WTC11 (cell line): Measurements from ENCODE around the gene WIZ. TPM values are rescaled to one million over a fixed set of nuclear protein-coding genes. Genes with fewer than 3 reads are reported as not detected.

Experiments
- ATF1 ChIP-seq: sonication (generic); formaldehyde crosslinking; IDR thresholded peaks from 2 replicates; pipeline ENCODE4 v1.8.1; 2023; ENCODE audit warnings: mild to moderate bottlenecking, moderate library complexity, missing genetic modification reagents
- CBFB ChIP-seq: sonication (generic); formaldehyde crosslinking; IDR thresholded peaks from 2 replicates; pipeline ENCODE4 v1.8.1; 2022; ENCODE audit warnings: mild to moderate bottlenecking, low read depth, missing genetic modification reagents
- CREM ChIP-seq: sonication (generic); formaldehyde crosslinking; IDR thresholded peaks from 2 replicates; pipeline ENCODE4 v1.8.1; 2022; ENCODE audit warnings: mild to moderate bottlenecking, missing genetic modification reagents, moderate library complexity
- ELF4 ChIP-seq: sonication (generic); formaldehyde crosslinking; IDR thresholded peaks from 2 replicates; pipeline ENCODE4 v1.8.1; 2022; ENCODE audit warnings: low read depth, mild to moderate bottlenecking, moderate library complexity, missing genetic modification reagents
- FOXJ3 ChIP-seq: sonication (generic); formaldehyde crosslinking; IDR thresholded peaks from 2 replicates; pipeline ENCODE4 v1.9.0; 2021; ENCODE audit warnings: missing genetic modification reagents, mild to moderate bottlenecking, borderline replicate concordance
- FOXK1 ChIP-seq: sonication (generic); formaldehyde crosslinking; IDR thresholded peaks from 2 replicates; pipeline ENCODE4 v1.8.0; 2022; ENCODE audit warnings: mild to moderate bottlenecking, moderate library complexity, missing genetic modification reagents
- GTF2I ChIP-seq: fragments of 250-450 bp; sonication (Bioruptor Pico); conservative IDR thresholded peaks from 2 replicates; pipeline ENCODE4 v1.4.0; 2021; ENCODE audit warnings: mild to moderate bottlenecking
- HMGXB4 ChIP-seq: sonication (generic); formaldehyde crosslinking; IDR thresholded peaks from 2 replicates; pipeline ENCODE4 v1.8.1; 2023; ENCODE audit warnings: mild to moderate bottlenecking, moderate library complexity, missing genetic modification reagents
- IRF2 ChIP-seq: sonication (generic); formaldehyde crosslinking; IDR thresholded peaks from 2 replicates; pipeline ENCODE4 v1.8.0; 2022; ENCODE audit warnings: low read depth, missing genetic modification reagents, borderline replicate concordance
- JUN ChIP-seq: sonication (generic); formaldehyde crosslinking; IDR thresholded peaks from 2 replicates; pipeline ENCODE4 v1.8.0; 2023; ENCODE audit warnings: mild to moderate bottlenecking, missing genetic modification reagents
- PRRX2 ChIP-seq: fragments of 250-450 bp; sonication (Bioruptor Pico); IDR thresholded peaks from 2 replicates; pipeline ENCODE4 v1.8.0; 2021; ENCODE audit warnings: mild to moderate bottlenecking
- RELA ChIP-seq: sonication (generic); formaldehyde crosslinking; IDR thresholded peaks from 2 replicates; pipeline ENCODE4 v1.8.1; 2022; ENCODE audit warnings: missing genetic modification reagents, mild to moderate bottlenecking, borderline replicate concordance
- SMAD4 ChIP-seq: sonication (generic); formaldehyde crosslinking; IDR thresholded peaks from 2 replicates; pipeline ENCODE4 v1.8.0; 2022; ENCODE audit warnings: mild to moderate bottlenecking, missing genetic modification reagents
- SP1 ChIP-seq: sonication (generic); formaldehyde crosslinking; conservative IDR thresholded peaks from 2 replicates; pipeline ENCODE4 v1.8.1; 2022; ENCODE audit warnings: missing genetic modification reagents
- STAT6 ChIP-seq: sonication (generic); formaldehyde crosslinking; conservative IDR thresholded peaks from 2 replicates; pipeline ENCODE4 v1.8.1; 2023; ENCODE audit warnings: mild to moderate bottlenecking, low read depth, missing genetic modification reagents, moderate library complexity
- TEAD1 ChIP-seq: sonication (generic); formaldehyde crosslinking; IDR thresholded peaks from 2 replicates; pipeline ENCODE4 v1.8.0; 2022; ENCODE audit warnings: mild to moderate bottlenecking, missing genetic modification reagents
- TP53 ChIP-seq: sonication (generic); formaldehyde crosslinking; IDR thresholded peaks from 2 replicates; pipeline ENCODE4 v1.8.1; 2023; ENCODE audit warnings: mild to moderate bottlenecking, missing genetic modification reagents
- USF2 ChIP-seq: sonication (generic); formaldehyde crosslinking; IDR thresholded peaks from 2 replicates; pipeline ENCODE4 v1.8.1; 2023; ENCODE audit warnings: mild to moderate bottlenecking, missing genetic modification reagents, moderate library complexity
- ZBTB21 ChIP-seq: sonication (generic); formaldehyde crosslinking; IDR thresholded peaks from 2 replicates; pipeline ENCODE4 v1.8.1; 2023; ENCODE audit warnings: mild to moderate bottlenecking, missing genetic modification reagents, borderline replicate concordance
- ZNF121 ChIP-seq: sonication (generic); formaldehyde crosslinking; IDR thresholded peaks from 2 replicates; pipeline ENCODE4 v1.8.0; 2023; ENCODE audit warnings: missing genetic modification reagents
- ZNF219 ChIP-seq: sonication (generic); formaldehyde crosslinking; IDR thresholded peaks from 2 replicates; pipeline ENCODE4 v1.8.0; 2023; ENCODE audit warnings: missing genetic modification reagents, mild to moderate bottlenecking, borderline replicate concordance
- ZNF263 ChIP-seq: sonication (generic); formaldehyde crosslinking; IDR thresholded peaks from 2 replicates; pipeline ENCODE4 v1.8.1; 2022; ENCODE audit warnings: low read depth, mild to moderate bottlenecking, moderate library complexity, missing genetic modification reagents
- ZNF425 ChIP-seq: fragments of 250-450 bp; sonication (Bioruptor Pico); conservative IDR thresholded peaks from 2 replicates; pipeline ENCODE4 v1.9.0; 2021; ENCODE audit warnings: mild to moderate bottlenecking
- total RNA-seq: library from RNA; stranded (reverse); gene quantifications from 3 replicates; pipeline ENCODE4 v1.2.3, GENCODE V29; 2021
- TF ChIP-seq, protein P1 (sequence below): sonication (generic); formaldehyde crosslinking; IDR thresholded peaks from 2 replicates; pipeline ENCODE4 v1.8.1; 2022; ENCODE audit warnings: low read depth, mild to moderate bottlenecking, moderate library complexity, missing genetic modification reagents, borderline replicate concordance
- TF ChIP-seq, protein P2 (sequence below): fragments of 250-450 bp; sonication (Bioruptor Pico); IDR thresholded peaks from 2 replicates; pipeline ENCODE4 v1.9.0; 2021; ENCODE audit warnings: mild to moderate bottlenecking, borderline replicate concordance

Gene WIZ
- total RNA-seq, 1 experiment from 2014 or later: 43.9 TPM

- TF ChIP-seq ZNF263 (CRISPR knock-in tag): 0 out of 2 replicates have a peak, but pooled peaks have one; percentile 23
- peak; percentile 74; the same call in 1 of the 2 replicates for TF ChIP-seq ATF1 (CRISPR knock-in tag)
- TF ChIP-seq ZBTB21: no peak
- TF ChIP-seq HMGXB4 (CRISPR knock-in tag): no peak; the same call in none of the 2 replicates
- TF ChIP-seq ELF4 (CRISPR knock-in tag): no peak
- TF ChIP-seq SMAD4 (CRISPR knock-in tag): no peak
- TF ChIP-seq CBFB (CRISPR knock-in tag): no peak
- TF ChIP-seq CREM (CRISPR knock-in tag): peak; percentile 92
- TF ChIP-seq FOXK1: peak; percentile 77
- TF ChIP-seq GTF2I (CRISPR knock-in tag): no peak
- TF ChIP-seq, protein P1, sequence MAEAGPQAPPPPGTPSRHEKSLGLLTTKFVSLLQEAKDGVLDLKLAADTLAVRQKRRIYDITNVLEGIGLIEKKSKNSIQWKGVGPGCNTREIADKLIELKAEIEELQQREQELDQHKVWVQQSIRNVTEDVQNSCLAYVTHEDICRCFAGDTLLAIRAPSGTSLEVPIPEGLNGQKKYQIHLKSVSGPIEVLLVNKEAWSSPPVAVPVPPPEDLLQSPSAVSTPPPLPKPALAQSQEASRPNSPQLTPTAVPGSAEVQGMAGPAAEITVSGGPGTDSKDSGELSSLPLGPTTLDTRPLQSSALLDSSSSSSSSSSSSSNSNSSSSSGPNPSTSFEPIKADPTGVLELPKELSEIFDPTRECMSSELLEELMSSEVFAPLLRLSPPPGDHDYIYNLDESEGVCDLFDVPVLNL: peak; percentile 21; the same call in 1 of the 2 replicates
- 0 out of 2 replicates have a peak, but pooled peaks have one; percentile 13 for TF ChIP-seq ZNF121 (CRISPR knock-in tag)
- TF ChIP-seq SP1: peak; percentile 81
- TF ChIP-seq, protein P2, sequence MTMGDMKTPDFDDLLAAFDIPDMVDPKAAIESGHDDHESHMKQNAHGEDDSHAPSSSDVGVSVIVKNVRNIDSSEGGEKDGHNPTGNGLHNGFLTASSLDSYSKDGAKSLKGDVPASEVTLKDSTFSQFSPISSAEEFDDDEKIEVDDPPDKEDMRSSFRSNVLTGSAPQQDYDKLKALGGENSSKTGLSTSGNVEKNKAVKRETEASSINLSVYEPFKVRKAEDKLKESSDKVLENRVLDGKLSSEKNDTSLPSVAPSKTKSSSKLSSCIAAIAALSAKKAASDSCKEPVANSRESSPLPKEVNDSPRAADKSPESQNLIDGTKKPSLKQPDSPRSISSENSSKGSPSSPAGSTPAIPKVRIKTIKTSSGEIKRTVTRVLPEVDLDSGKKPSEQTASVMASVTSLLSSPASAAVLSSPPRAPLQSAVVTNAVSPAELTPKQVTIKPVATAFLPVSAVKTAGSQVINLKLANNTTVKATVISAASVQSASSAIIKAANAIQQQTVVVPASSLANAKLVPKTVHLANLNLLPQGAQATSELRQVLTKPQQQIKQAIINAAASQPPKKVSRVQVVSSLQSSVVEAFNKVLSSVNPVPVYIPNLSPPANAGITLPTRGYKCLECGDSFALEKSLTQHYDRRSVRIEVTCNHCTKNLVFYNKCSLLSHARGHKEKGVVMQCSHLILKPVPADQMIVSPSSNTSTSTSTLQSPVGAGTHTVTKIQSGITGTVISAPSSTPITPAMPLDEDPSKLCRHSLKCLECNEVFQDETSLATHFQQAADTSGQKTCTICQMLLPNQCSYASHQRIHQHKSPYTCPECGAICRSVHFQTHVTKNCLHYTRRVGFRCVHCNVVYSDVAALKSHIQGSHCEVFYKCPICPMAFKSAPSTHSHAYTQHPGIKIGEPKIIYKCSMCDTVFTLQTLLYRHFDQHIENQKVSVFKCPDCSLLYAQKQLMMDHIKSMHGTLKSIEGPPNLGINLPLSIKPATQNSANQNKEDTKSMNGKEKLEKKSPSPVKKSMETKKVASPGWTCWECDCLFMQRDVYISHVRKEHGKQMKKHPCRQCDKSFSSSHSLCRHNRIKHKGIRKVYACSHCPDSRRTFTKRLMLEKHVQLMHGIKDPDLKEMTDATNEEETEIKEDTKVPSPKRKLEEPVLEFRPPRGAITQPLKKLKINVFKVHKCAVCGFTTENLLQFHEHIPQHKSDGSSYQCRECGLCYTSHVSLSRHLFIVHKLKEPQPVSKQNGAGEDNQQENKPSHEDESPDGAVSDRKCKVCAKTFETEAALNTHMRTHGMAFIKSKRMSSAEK (CRISPR knock-in tag): peak; percentile 96; the same call in 1 of the 2 replicates
- no peak; the same call in 1 of the 2 replicates for TF ChIP-seq JUN
- peak; percentile 23; the same call in 1 of the 2 replicates for TF ChIP-seq IRF2 (CRISPR knock-in tag)
- TF ChIP-seq USF2 (CRISPR knock-in tag): no peak; the same call in 1 of the 2 replicates
- no peak for TF ChIP-seq STAT6
- TF ChIP-seq FOXJ3 (CRISPR knock-in tag): no peak
- peak; percentile 84 for TF ChIP-seq PRRX2
- no peak; the same call in 1 of the 2 replicates for TF ChIP-seq TEAD1 (CRISPR knock-in tag)
- no peak for TF ChIP-seq ZNF219 (CRISPR knock-in tag)
- TF ChIP-seq ZNF425: no peak
- 0 out of 2 replicates have a peak, but pooled peaks have one; percentile 17 for TF ChIP-seq TP53 (CRISPR knock-in tag)
- TF ChIP-seq RELA (CRISPR knock-in tag): no peak
Measured at GRCh38 chr19:15379083-15379998, 70.4 kb downstream of the WIZ start, which contains the start of gene AKAP8 (continued).
